Cardiac muscle cell (in vitro differentiated cells and primary cell): ENCODE results near the gene ZBED1. TPM values are rescaled to one million over a fixed set of nuclear protein-coding genes. Genes with fewer than 3 reads are reported as not detected.

Source experiments
- DNase-seq, 2 donors: peaks; one replicate each; pipeline versions ENCODE4 v3.0.0 to v3.0.0-alpha.2; 2010 to 2017; ENCODE audit warnings: low read depth in 1 of 2, low spot score in 1 of 2
- H3K27ac ChIP-seq: fragments of 200-600 bp; sonication (generic); 2 replicates; pipeline ENCODE4 v1.5.1; 2016
- H3K27me3 ChIP-seq: fragments of 200-600 bp; sonication (generic); 2 replicates; pipeline ENCODE4 v1.6.0; 2016; ENCODE audit warnings: control low read depth
- H3K36me3 ChIP-seq: fragments of 200-600 bp; sonication (generic); 2 replicates; pipeline ENCODE4 v1.5.1; 2016; ENCODE audit warnings: control low read depth
- H3K4me1 ChIP-seq: fragments of 200-600 bp; sonication (generic); 2 replicates; pipeline ENCODE4 v1.8.1; 2017; ENCODE audit warnings: low read depth, mild to moderate bottlenecking, mixed run types
- H3K4me3 ChIP-seq: fragments of 200-600 bp; sonication (generic); 2 replicates; pipeline ENCODE4 v1.5.1; 2016; ENCODE audit warnings: mild to moderate bottlenecking
- H3K9me3 ChIP-seq: fragments of 200-600 bp; sonication (generic); 2 replicates; pipeline ENCODE4 v1.5.1; 2017; ENCODE audit warnings: low read depth, mild to moderate bottlenecking, control low read depth
- CTCF ChIP-seq: IDR thresholded peaks from 2 replicates; pipeline ENCODE4 v1.5.1; 2012; ENCODE audit warnings: low read depth, mild to moderate bottlenecking, low read length
- polyA plus RNA-seq: library from polyadenylated mRNA; unstranded; fragments of >200 nt; fragmentation: Nextera tagmentation; extraction: Ambion mirVana; gene quantifications from 2 replicates; pipeline ENCODE4 v1.2.1, GENCODE V29; 2016
- total RNA-seq: library from RNA; depleted of rRNA; stranded (reverse); fragments of >200 nt; gene quantifications from 2 replicates; pipeline ENCODE4 v1.2.3, GENCODE V29; 2016

ZBED1 gene
- total and polyA plus RNA-seq, 2 experiments from 2014 or later: 21.0 to 32.3 TPM

- H3K27me3 ChIP-seq: no peaks in the 10 kb centered on the region
- peaks cover 18% of the 10 kb centered on the region for H3K4me1 ChIP-seq
- no peaks in the 10 kb centered on the region for H3K36me3 ChIP-seq
- DNase-seq: peak; percentile 49 to 50
- TF ChIP-seq CTCF: peak; percentile 24
- peak overlapping the region; percentile 58 for H3K4me3 ChIP-seq
- H3K9me3 ChIP-seq: no peaks in the 10 kb centered on the region
- H3K27ac ChIP-seq: peak overlapping the region; percentile 89
Measured at GRCh38 chrX:2500091-2500802, 529 bp downstream of the ZBED1 start.

GRCh38 chrX:2499507-2499906, 1.3 kb downstream of the ZBED1 start:
- no peak for TF ChIP-seq CTCF
- no peak for DNase-seq
- H3K4me1 ChIP-seq: peaks cover 18% of the 10 kb centered on the region
- peak overlapping the region; percentile 58 for H3K4me3 ChIP-seq
- H3K9me3 ChIP-seq: no peaks in the 10 kb centered on the region
- no peaks in the 10 kb centered on the region for H3K36me3 ChIP-seq
- H3K27me3 ChIP-seq: no peaks in the 10 kb centered on the region
- peak overlapping the region; percentile 89 for H3K27ac ChIP-seq

GRCh38 chrX:2498781-2499302, 1.9 kb downstream of the ZBED1 start:
- H3K4me1 ChIP-seq: peaks cover 18% of the 10 kb centered on the region
- H3K4me3 ChIP-seq: peak overlapping the region; percentile 58
- DNase-seq: peak; percentile 17 to 40
- H3K36me3 ChIP-seq: no peaks in the 10 kb centered on the region
- no peaks in the 10 kb centered on the region for H3K9me3 ChIP-seq
- H3K27ac ChIP-seq: peak overlapping the region; percentile 89
- TF ChIP-seq CTCF: no peak
- no peaks in the 10 kb centered on the region for H3K27me3 ChIP-seq

- no peaks in the 10 kb centered on the region for H3K36me3 ChIP-seq
- H3K4me3 ChIP-seq: peak overlapping the region; percentile 58
- TF ChIP-seq CTCF: no peak
- H3K27ac ChIP-seq: peak overlapping the region; percentile 89
- peak; percentile 5 to 38 for DNase-seq
- peaks cover 18% of the 10 kb centered on the region for H3K4me1 ChIP-seq
- no peaks in the 10 kb centered on the region for H3K9me3 ChIP-seq
- H3K27me3 ChIP-seq: no peaks in the 10 kb centered on the region
Measured at GRCh38 chrX:2497961-2498780, 2.6 kb downstream of the ZBED1 start.

- Histone ChIP-seq H3K27ac (peak overlapping the region; percentile 43), H3K4me3 (no peak overlapping the region), H3K4me1 (peaks cover 18% of the 10 kb centered on the region), H3K9me3 (no peaks in the 10 kb centered on the region), H3K27me3 (no peaks in the 10 kb centered on the region), H3K36me3 (no peaks in the 10 kb centered on the region)
- no peak for DNase-seq
- TF ChIP-seq CTCF: no peak
Measured at GRCh38 chrX:2495595-2495994, 5.2 kb downstream of the ZBED1 start.
